HuH-7.5 (cell line): ENCODE measurements around the gene C6orf163.
"Not testable (repeated sequence)": the region's sequence is repeated elsewhere in the genome, so short reads cannot be mapped to it uniquely, and the experiment has no call there.

ENCODE experiments used
- DNase-seq: peaks from one replicate; pipeline ENCODE4 v3.0.0; 2011; ENCODE audit warnings: low spot score

C6orf163 gene

DNA sequence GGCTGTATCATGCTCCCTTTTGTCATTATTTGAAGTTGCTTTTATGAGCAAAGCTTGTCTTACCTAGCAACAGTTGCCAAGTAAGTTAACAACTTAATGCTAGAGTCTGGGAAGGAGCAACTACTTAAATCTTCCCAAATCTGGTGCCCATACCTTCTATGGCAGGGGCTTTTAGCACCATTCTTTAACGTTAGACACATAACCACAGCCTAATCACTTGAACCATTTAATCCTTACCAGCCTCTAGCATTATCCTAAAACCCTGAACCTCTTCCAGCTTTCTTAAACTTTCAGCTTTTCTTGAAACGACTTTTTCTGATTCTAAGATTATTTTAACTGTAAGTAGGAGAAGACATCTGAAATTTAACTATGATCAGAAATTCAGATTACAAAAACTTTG lies at the start of gene C6orf163:
Gene C6orf163 (plus strand): TSS at position 83 of the 400 bp plus-strand sequence. CDS start 287 bp downstream, at position 370.
- no peak for DNase-seq

DNA sequence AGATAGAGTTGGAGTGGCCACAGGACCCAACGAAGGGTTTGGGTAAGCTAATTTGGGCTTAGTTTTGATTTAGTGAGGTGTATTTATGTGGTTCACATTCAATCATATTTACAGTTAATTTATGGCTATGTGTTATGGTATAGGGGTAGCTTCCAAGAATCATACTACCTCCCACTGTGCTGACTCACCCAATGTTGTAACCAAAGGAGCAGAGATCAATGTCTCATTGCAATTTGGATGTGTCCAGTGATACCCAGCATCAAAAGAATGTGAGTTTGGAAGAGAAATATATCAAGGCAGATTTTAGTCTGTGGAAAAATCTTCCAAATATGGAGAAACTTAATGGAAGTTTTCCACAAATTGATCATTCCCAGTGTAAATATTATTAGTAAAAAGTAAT lies 47.5 kb upstream of the C6orf163 start:
- no peak for DNase-seq

DNA sequence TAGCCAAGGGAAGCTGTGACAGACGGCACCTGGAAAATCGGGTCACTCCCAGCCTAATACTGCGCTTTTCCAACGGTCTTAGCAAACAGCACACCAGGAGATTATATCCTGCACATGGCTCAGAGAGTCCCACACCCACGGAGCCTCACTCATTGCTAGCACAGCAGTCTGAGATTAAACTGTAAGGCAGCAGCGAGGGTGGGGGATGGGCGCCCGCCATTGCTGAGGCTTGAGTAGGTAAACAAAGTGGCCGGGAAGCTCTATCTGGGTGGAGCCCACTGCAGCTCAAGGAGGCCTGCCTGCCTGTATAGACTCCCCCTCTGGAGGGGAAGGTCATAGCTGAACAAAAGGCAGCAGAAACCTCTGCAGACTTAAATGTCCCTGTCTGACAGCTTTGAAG lies 43.3 kb upstream of the C6orf163 start:
- DNase-seq: not testable (repeated sequence)

GRCh38 chr6:87308970-87309369 lies 35.6 kb upstream of the C6orf163 start:
- DNase-seq: no peak

DNA sequence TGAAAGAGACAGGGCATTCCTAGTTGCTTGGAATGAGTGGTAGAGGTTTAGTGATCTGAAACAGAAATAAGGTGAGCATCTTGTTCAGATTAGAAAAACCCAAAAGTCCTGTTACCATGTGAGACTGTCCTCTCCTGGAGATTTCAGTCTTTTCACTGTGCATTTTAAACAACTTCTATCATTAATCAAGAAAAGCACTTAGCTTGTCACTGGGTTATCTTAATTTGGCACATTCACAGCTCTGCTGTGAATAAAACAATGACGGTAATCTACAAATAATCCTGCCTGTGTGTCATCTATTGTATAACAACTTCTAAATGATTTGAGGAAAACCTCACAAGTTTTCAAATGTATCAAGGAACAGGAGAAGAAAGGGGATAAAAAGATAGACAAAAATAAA lies 31.8 kb upstream of the C6orf163 start:
- no peak for DNase-seq

GRCh38 chr6:87315071-87315470 lies 29.5 kb upstream of the C6orf163 start:
- no peak for DNase-seq

- DNase-seq: no peak
Observed at GRCh38 chr6:87319271-87319987, 25.2 kb upstream of the C6orf163 start.

DNA sequence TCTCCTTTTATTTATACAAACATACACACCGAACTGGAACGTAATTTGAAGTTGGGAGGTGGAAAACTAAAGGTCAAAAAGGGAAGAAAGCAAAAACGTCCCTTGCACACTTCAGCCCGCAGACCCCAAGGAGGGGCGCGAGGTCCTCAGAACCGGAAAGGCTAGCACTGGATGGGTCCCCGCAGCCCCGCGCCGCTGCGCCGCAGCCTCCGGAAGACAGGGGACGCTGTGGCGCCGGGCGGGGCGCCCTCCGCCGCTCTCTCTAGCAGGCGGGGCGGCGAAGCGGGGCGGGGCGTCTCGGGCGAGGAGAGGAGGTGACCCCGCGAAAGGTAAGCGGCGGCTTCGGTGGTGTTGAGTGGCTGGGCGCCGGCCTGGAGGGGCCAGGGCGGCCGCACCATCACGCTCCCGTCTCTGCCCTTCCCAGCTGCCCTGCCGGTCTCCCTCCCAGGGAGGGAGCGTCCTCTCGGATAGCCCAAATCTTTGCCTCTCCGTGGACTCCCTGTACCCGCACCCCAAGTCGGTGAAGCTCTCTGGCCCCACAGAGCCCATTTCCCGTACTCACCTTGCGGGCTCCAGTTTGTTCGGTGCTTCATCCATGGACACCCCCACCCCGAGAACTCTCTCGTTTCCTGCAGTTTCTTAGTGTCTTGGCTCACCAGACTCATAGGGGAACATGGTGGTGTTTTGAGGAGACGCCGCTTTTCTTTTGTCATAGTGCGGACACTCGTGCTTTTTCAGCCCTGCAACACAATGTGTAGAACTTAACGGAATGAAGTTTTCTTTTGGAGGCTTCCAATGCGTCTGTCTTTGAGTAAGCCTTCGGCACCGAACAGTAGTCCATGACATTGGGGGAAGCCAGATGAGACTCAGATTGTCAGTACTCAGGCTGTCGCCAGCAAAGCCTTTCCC lies 22.1 kb upstream of the C6orf163 start, which contains the start of gene SMIM8:
Gene SMIM8 (plus strand): TSS at position 285 of the 909 bp plus-strand sequence. CDS start 14,444 bp downstream, outside the sequence.
- peak; percentile 73 for DNase-seq

- not testable (repeated sequence) for DNase-seq
Observed at GRCh38 chr6:87323880-87324279, 20.7 kb upstream of the C6orf163 start.

- no peak for DNase-seq
Observed at GRCh38 chr6:87330961-87331360, 13.7 kb upstream of the C6orf163 start.

GRCh38 chr6:87333033-87333432 lies 11.6 kb upstream of the C6orf163 start:
- DNase-seq: no peak

- no peak for DNase-seq
Observed at GRCh38 chr6:87333591-87334181, 10.9 kb upstream of the C6orf163 start.

- DNase-seq: no peak
Observed at GRCh38 chr6:87334683-87335082, 9.9 kb upstream of the C6orf163 start.

DNA sequence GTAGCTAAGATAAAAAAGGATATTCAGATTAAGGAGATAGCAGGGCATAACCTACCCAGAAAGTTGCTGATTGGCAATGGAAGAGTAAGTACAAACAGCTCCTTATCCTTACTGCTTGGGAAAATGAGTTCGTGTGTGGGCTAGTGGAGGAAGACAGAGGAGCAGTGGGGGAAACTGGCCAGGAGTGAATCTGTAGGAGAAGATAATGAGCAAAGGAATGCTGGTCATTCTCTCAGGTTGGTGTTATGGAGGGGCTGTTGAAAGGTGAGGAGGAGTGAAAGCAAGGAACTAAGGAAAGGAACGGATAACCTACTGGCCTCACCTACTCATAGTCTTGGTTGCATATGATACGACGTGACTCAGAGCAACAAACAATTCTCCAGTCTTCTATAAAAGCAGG lies 8.2 kb upstream of the C6orf163 start:
- DNase-seq: no peak

DNA sequence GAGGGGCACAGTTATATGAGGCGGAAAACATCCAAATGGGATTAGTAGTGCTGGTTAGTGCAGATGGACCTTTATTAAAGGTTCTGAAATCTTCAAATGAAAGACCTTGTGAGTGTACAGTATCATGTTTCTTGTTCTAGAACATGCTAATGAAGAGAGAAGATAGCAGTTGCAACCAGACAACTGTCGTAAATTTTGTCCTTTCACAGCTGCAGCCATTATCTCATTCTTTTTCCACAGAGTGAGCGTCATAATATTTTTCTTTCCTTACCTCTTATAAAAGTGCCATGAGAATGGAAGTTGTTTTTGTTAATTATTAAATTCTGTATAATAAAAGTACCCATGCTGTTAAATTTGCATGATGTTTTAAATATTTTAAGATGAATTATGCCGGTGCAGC lies 4.4 kb upstream of the C6orf163 start:
- DNase-seq: no peak

DNA sequence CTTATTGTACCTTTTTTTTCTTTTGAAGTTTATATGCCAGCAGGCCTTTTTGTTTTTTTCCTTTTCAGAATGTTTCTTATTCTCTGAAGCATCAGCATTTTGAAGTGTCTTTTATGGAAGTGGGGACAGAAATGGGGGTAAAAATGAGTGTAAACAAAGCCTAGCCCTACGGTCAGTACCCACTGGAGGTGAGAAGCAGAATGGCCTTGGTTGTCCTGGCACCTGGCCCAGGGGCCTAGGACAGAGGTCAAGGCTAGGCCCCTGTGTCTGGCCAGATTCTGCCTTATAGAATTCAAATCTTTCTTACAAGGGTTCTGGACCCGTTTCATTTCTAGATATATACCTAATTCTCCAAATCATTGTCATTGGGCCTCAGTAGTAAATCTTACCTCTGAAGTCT lies 3.5 kb upstream of the C6orf163 start:
- no peak for DNase-seq

DNA sequence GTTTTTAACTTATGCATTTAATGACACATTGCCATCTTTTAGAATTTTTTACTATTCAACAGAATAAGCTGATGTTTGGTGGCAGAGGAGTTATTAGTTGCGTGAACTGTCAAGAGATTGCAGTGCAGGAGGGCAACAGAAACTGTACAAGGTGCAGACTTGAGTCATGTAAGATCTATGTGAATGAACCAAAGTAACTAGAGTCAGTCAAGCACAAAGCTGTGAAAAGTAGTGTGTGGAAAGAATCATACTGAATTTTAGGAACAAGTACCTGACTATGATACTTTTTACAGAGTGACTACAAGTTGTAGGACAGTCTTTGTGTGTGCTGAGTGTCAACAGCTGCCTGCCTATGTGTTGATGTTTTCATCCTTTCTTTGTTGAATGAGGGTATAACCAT lies 2.7 kb upstream of the C6orf163 start:
- DNase-seq: no peak

DNA sequence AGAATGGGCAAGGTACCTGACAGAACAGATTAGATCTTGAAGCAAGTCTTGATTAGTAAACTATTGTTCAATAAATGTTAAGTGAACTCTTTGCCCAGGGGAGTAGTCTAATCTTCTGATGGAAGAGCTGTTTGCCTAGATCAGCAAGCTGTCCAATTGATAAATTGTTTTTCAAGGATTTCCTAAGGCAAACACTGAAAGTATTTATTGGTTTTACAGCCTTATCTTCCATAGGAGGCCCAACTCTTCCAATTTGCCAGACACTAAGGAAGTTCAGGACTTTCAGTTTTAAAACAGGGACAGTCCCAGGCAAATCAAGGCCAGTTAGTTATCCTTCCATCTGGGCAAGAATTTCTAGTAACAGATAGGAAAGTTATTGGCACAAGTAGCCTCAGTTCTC lies 1.8 kb upstream of the C6orf163 start:
- peak; percentile 13 for DNase-seq

GRCh38 chr6:87346700-87347099 lies 2.1 kb downstream of the C6orf163 start:
- no peak for DNase-seq

- DNase-seq: no peak
Observed at GRCh38 chr6:87349896-87350295, 5.3 kb downstream of the C6orf163 start.

- DNase-seq: no peak
Observed at GRCh38 chr6:87350516-87350915, 5.9 kb downstream of the C6orf163 start.

- no peak for DNase-seq
Observed at GRCh38 chr6:87351583-87351982, 7.0 kb downstream of the C6orf163 start.

- DNase-seq: no peak
Observed at GRCh38 chr6:87356181-87356580, 11.6 kb downstream of the C6orf163 start.
